T-helper 2 cell (primary cell): Measurements from ENCODE around the gene ZNF384.

ENCODE experiments used
- DNase-seq, 5 experiments: peaks; one replicate each; pipeline versions ENCODE4 v3.0.0 to v3.0.0-alpha.2; 2012 to 2022

ZNF384 gene

GRCh38 chr12:6699259-6699988, 10.2 kb upstream of the ZNF384 start:
- DNase-seq: no peak

GRCh38 chr12:6698352-6699046, 9.3 kb upstream of the ZNF384 start:
- no peak for DNase-seq

- peak in 2 of 5 experiments; percentile 13 to 22 for DNase-seq
These were observed 8.6 kb upstream of the ZNF384 start for GRCh38 chr12:6697584-6698351.

GRCh38 chr12:6696690-6697583, 7.8 kb upstream of the ZNF384 start:
- DNase-seq: no peak

GRCh38 chr12:6695313-6696045, 6.3 kb upstream of the ZNF384 start:
- DNase-seq: no peak

GRCh38 chr12:6694701-6695100, 5.5 kb upstream of the ZNF384 start:
- no peak for DNase-seq

- DNase-seq: no peak
These were observed 4.7 kb upstream of the ZNF384 start for GRCh38 chr12:6693832-6694355.

GRCh38 chr12:6692888-6693287, 3.7 kb upstream of the ZNF384 start:
- no peak for DNase-seq

- DNase-seq: no peak
These were observed 2.3 kb upstream of the ZNF384 start for GRCh38 chr12:6691473-6691872.

- DNase-seq: peak in 3 of 5 experiments; percentile 15 to 77 (median 30)
These were observed 604 bp downstream of the ZNF384 start for GRCh38 chr12:6688543-6688998.

- peak in 1 of 5 experiments; percentile 26 for DNase-seq
These were observed 3.4 kb downstream of the ZNF384 start for GRCh38 chr12:6685814-6686213.

GRCh38 chr12:6684609-6685008, 4.6 kb downstream of the ZNF384 start:
- DNase-seq: peak in 1 of 5 experiments; percentile 73

- DNase-seq: no peak
These were observed 12.2 kb downstream of the ZNF384 start for GRCh38 chr12:6676962-6677361.

- no peak for DNase-seq
These were observed 17.0 kb downstream of the ZNF384 start for GRCh38 chr12:6672143-6672542.

- DNase-seq: no peak
These were observed 21.5 kb downstream of the ZNF384 start for GRCh38 chr12:6667559-6668210.

- DNase-seq: no peak
These were observed 23.0 kb downstream of the ZNF384 start for GRCh38 chr12:6666211-6666610.

- DNase-seq: no peak
These were observed 24.3 kb downstream of the ZNF384 start for GRCh38 chr12:6664902-6665301.

- peak; percentile 77 to 100 (median 94) for DNase-seq
These were observed 26.1 kb downstream of the ZNF384 start, which contains the start of gene ING4 for GRCh38 chr12:6662906-6663742. Gene ING4 (minus strand): TSS chr12:6663119. CDS start chr12:6663101, 18 bp downstream.

- DNase-seq: no peak
These were observed 26.6 kb downstream of the ZNF384 start for GRCh38 chr12:6662602-6662905.

GRCh38 chr12:6653987-6654386, 35.2 kb downstream of the ZNF384 start:
- DNase-seq: no peak
